HCT116 (cell line): Measurements from ENCODE around the gene SMCO1. TPM values are rescaled to one million over a fixed set of nuclear protein-coding genes. Genes with fewer than 3 reads are reported as not detected.

Experiments used
- ATAC-seq: fragments of 200-7000 bp; cut with Tn5 transposase; 2 replicates; pipeline ENCODE4 v1.9.1; 2020; ENCODE audit warnings: mild to moderate bottlenecking, moderate library complexity
- BruUV-seq: library from RNA; stranded (reverse); fragments of 400-500 nt; replicated peaks from 2 replicates; lab custom pipeline; 2021; lab: Mats Ljungman, UMichigan
- CTCF ChIA-PET: fragments of 300-600 bp; sonication (Branson Sonifier 250); formaldehyde crosslinking; loops from one replicate; lab custom pipeline; 2021; ENCODE audit warnings: antibody characterized with exemption; lab: Charles Lee
- POLR2A ChIA-PET: fragments of 300-600, 350-600 bp; sonication (Branson Sonifier 250); formaldehyde crosslinking; loops from one replicate; lab custom pipeline; 2021; ENCODE audit warnings: antibody characterized with exemption; lab: Charles Lee
- RAD21 ChIA-PET, 2 experiments: fragments of 300-600 bp; sonication (Branson Sonifier 250); formaldehyde crosslinking; loops; one replicate each; lab custom pipeline; 2023; ENCODE audit warnings: low total read pairs in 2 of 2; ENCODE audit not compliant: uncharacterized antibody in 2 of 2, unreplicated experiment in 2 of 2, low non-redundant PET in 1 of 2; lab: Charles Lee
- DNase-seq: peaks from one replicate; pipeline ENCODE4 v3.0.0-alpha.2; 2010; ENCODE audit warnings: low read depth, low spot score
- H2AFZ ChIP-seq: fragments of 200-600 bp; shearing (Covaris generic), sonication (generic); 2 replicates; pipeline ENCODE4 v1.6.1; 2017; ENCODE audit warnings: low read depth, mixed run types, mixed read lengths, antibody characterized with exemption, low read length; ENCODE audit not compliant: poor library complexity, severe bottlenecking
- H3K27ac ChIP-seq: 2 replicates; pipeline ENCODE4 v1.5.1; 2012; ENCODE audit warnings: low read depth, low read length
- H3K27me3 ChIP-seq: fragments of 200-600 bp; sonication (generic); 2 replicates; pipeline ENCODE4 v1.6.1; 2016; ENCODE audit warnings: mixed run types, low read length, mixed read lengths; ENCODE audit not compliant: insufficient read depth
- H3K36me3 ChIP-seq, 2 experiments: fragments of 200-500 bp in 1 of 2; fragments of 200-600 bp in 1 of 2; sonication (Bioruptor generic) in 1 of 2; sonication (generic) in 1 of 2; 2 replicates each; pipeline versions ENCODE4 v1.5.1 to v1.6.1; 2014 to 2016; ENCODE audit warnings: low read length in 2 of 2, inconsistent platforms in 1 of 2, mixed read lengths in 1 of 2, mixed run types in 1 of 2; ENCODE audit not compliant: insufficient read depth in 2 of 2, control insufficient read depth in 1 of 2
- H3K4me1 ChIP-seq, 2 experiments: fragments of 200-600 bp in 1 of 2; sonication (generic) in 1 of 2; 2 replicates each; pipeline versions ENCODE4 v1.5.1 to v1.6.1; 2012 to 2017; ENCODE audit warnings: low read length in 2 of 2, inconsistent platforms in 1 of 2, mild to moderate bottlenecking in 1 of 2, mixed read lengths in 1 of 2, mixed run types in 1 of 2, moderate library complexity in 1 of 2; ENCODE audit not compliant: insufficient read depth in 2 of 2, control insufficient read depth in 1 of 2
- H3K4me2 ChIP-seq: fragments of 200-600 bp; sonication (generic); 2 replicates; pipeline ENCODE4 v1.6.1; 2017; ENCODE audit warnings: mixed run types, low read length, mixed read lengths
- H3K4me3 ChIP-seq, 2 experiments: fragments of 200-600 bp in 1 of 2; sonication (generic) in 1 of 2; replicated peaks in 1 of 2; 2 replicates each; pipeline ENCODE4 v1.5.1; 2011 to 2016; ENCODE audit warnings: low read length in 2 of 2, control low read depth in 1 of 2, low read depth in 1 of 2, mild to moderate bottlenecking in 1 of 2, mixed read lengths in 1 of 2, mixed run types in 1 of 2
- H3K79me2 ChIP-seq: fragments of 200-600 bp; sonication (generic); 2 replicates; pipeline ENCODE4 v1.6.1; 2017; ENCODE audit warnings: mild to moderate bottlenecking, mixed run types, low read length, moderate library complexity, mixed read lengths; ENCODE audit not compliant: insufficient read depth
- H3K9ac ChIP-seq: fragments of 200-600 bp; sonication (generic); 2 replicates; pipeline ENCODE4 v1.6.1; 2016; ENCODE audit warnings: low read length, mixed read lengths
- H3K9me2 ChIP-seq: fragments of 200-600 bp; sonication (generic), shearing (Covaris generic); 2 replicates; pipeline ENCODE4 v1.6.1; 2017; ENCODE audit warnings: mixed run types, mild to moderate bottlenecking, moderate library complexity; ENCODE audit not compliant: insufficient read depth
- H3K9me3 ChIP-seq, 2 experiments: fragments of 200-500 bp in 1 of 2; fragments of 200-600 bp in 1 of 2; sonication (Bioruptor generic) in 1 of 2; sonication (generic) in 1 of 2; 2 replicates each; pipeline ENCODE4 v1.6.1; 2014 to 2017; ENCODE audit warnings: low read length in 2 of 2, mixed read lengths in 2 of 2, inconsistent platforms in 1 of 2, low read depth in 1 of 2, mild to moderate bottlenecking in 1 of 2, mixed run types in 1 of 2, moderate library complexity in 1 of 2; ENCODE audit not compliant: control insufficient read depth in 1 of 2, insufficient read depth in 1 of 2
- H4K20me1 ChIP-seq: fragments of 200-600 bp; sonication (generic), shearing (Covaris generic); 2 replicates; pipeline ENCODE4 v1.6.1; 2017; ENCODE audit warnings: mixed run types, mild to moderate bottlenecking, moderate library complexity; ENCODE audit not compliant: insufficient read depth
- CBX3 ChIP-seq: IDR thresholded peaks from 2 replicates; pipeline ENCODE4 v1.6.1; 2012; ENCODE audit warnings: low read depth
- EGR1 ChIP-seq: IDR thresholded peaks from 2 replicates; pipeline ENCODE4 v1.6.1; 2012; ENCODE audit warnings: low read depth
- ELF1 ChIP-seq: IDR thresholded peaks from 2 replicates; pipeline ENCODE4 v1.6.1; 2012; ENCODE audit warnings: low read depth, borderline replicate concordance
- FOSL1 ChIP-seq: IDR thresholded peaks from 2 replicates; pipeline ENCODE4 v1.6.1; 2012; ENCODE audit warnings: low read depth
- JUND ChIP-seq: IDR thresholded peaks from 2 replicates; pipeline ENCODE4 v1.6.1; 2012
- POLR2A ChIP-seq: IDR thresholded peaks from 2 replicates; pipeline ENCODE4 v1.7.0; 2011; ENCODE audit warnings: borderline replicate concordance; ENCODE audit not compliant: insufficient read depth, insufficient read length; ENCODE audit errors: extremely low read depth
- POLR2AphosphoS5 ChIP-seq: IDR thresholded peaks from 2 replicates; pipeline ENCODE4 v1.6.1; 2011; ENCODE audit warnings: mild to moderate bottlenecking, low read depth, low read length, moderate library complexity
- RAD21 ChIP-seq: IDR thresholded peaks from 2 replicates; pipeline ENCODE4 v1.6.1; 2012; ENCODE audit warnings: low read depth, mild to moderate bottlenecking
- SIN3A ChIP-seq: IDR thresholded peaks from 2 replicates; pipeline ENCODE4 v1.6.1; 2012; ENCODE audit warnings: low read depth
- SP1 ChIP-seq: IDR thresholded peaks from 2 replicates; pipeline ENCODE4 v1.6.1; 2012; ENCODE audit warnings: low read depth
- SRF ChIP-seq: IDR thresholded peaks from 2 replicates; pipeline ENCODE4 v1.6.1; 2012; ENCODE audit warnings: low read depth
- TCF7L2 ChIP-seq: IDR thresholded peaks from 2 replicates; pipeline ENCODE4 v1.7.0; 2011; ENCODE audit warnings: borderline replicate concordance, inconsistent platforms; ENCODE audit not compliant: insufficient read depth, insufficient read length; ENCODE audit errors: extremely low read depth
- YY1 ChIP-seq: IDR thresholded peaks from 2 replicates; pipeline ENCODE4 v1.6.1; 2011; ENCODE audit warnings: low read length, low read depth, moderate library complexity, mild to moderate bottlenecking; ENCODE audit not compliant: insufficient replicate concordance; ENCODE audit errors: extremely low read depth
- ZFX ChIP-seq: fragments of 450-650 bp; IDR thresholded peaks from 2 replicates; pipeline ENCODE4 v1.6.1; 2017
- ZNF274 ChIP-seq: fragments of 200-500 bp; sonication (Bioruptor generic); IDR thresholded peaks from 2 replicates; pipeline ENCODE4 v1.6.1; 2014; ENCODE audit warnings: mild to moderate bottlenecking, low read depth, low read length, inconsistent platforms
- intact Hi-C: fragments of 100-400 bp; cut with micrococcal nuclease; formaldehyde crosslinking; loops from 2 replicates; pipeline ENCODE4 v1.10.0; 2022
- total RNA-seq: library from RNA; stranded (reverse); gene quantifications from one replicate; pipeline ENCODE4 v1.2.1, GENCODE V29; 2021; ENCODE audit not compliant: unreplicated experiment
- TF ChIP-seq, protein P1 (sequence below), 3 experiments: fragments of 200-600 bp in 1 of 3; sonication (generic) in 1 of 3; IDR thresholded peaks in 2 of 3; conservative IDR thresholded peaks in 1 of 3; 2 replicates each; pipeline ENCODE4 v1.5.1; 2012 to 2017; ENCODE audit warnings: low read depth in 2 of 3, low read length in 2 of 3, antibody characterized with exemption in 1 of 3, borderline replicate concordance in 1 of 3, control low read depth in 1 of 3, mild to moderate bottlenecking in 1 of 3, mixed read lengths in 1 of 3, mixed run types in 1 of 3, moderate library complexity in 1 of 3; ENCODE audit not compliant: insufficient read depth in 1 of 3
- TF ChIP-seq, protein P2 (sequence below): IDR thresholded peaks from 2 replicates; pipeline ENCODE4 v1.6.1; 2012
- TF ChIP-seq, protein P3 (sequence below): IDR thresholded peaks from 2 replicates; pipeline ENCODE4 v1.6.1; 2011; ENCODE audit warnings: mild to moderate bottlenecking, low read length, moderate library complexity; ENCODE audit not compliant: insufficient replicate concordance; ENCODE audit errors: extremely low read depth
- TF ChIP-seq, protein P4 (sequence below): IDR thresholded peaks from 2 replicates; pipeline ENCODE4 v1.6.1; 2012; ENCODE audit warnings: low read depth

The SMCO1 gene
- total RNA-seq, 1 experiment from 2014 or later: not detected

DNA sequence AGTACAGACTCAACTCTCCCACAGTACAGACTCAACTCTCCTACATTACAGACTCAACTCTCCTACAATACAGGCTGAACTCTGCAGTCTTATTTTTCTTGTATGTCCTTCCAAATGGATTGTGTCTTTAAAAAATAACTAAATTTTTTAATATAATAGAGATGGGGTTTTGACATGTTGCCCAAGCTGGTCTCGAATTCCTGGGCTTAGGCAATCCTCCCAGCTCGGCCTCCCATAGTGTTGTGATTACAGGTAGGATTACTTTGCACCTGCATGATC, 51.7 kb downstream of the SMCO1 start:
- H3K36me3 ChIP-seq: no peaks in the 10 kb centered on the region; a peak in 1 of 4 replicates
- ATAC-seq (no peak), DNase-seq (no peak)
- no peak overlapping the region for H2AFZ ChIP-seq
- no peaks in the 10 kb centered on the region for H3K9me3 ChIP-seq
- H3K9ac ChIP-seq: no peak overlapping the region
- CTCF ChIA-PET: no interaction called here
- POLR2A ChIA-PET: no interaction called here
- no peak overlapping the region for H3K4me2 ChIP-seq
- no peaks in the 10 kb centered on the region for H3K4me1 ChIP-seq
- RAD21 ChIA-PET: no interaction called here
- no peak overlapping the region for H3K27ac ChIP-seq
- no peaks in the 10 kb centered on the region for H4K20me1 ChIP-seq
- TF ChIP-seq JUND (no peak), ELF1 (no peak), CBX3 (no peak), ZNF274 (no peak), EGR1 (no peak), POLR2A (no peak), TCF7L2 (no peak), SIN3A (no peak), ZFX (no peak), FOSL1 (no peak), POLR2AphosphoS5 (no peak), SP1 (no peak), RAD21 (no peak), SRF (no peak), YY1 (no peak)
- TF ChIP-seq, protein P1, sequence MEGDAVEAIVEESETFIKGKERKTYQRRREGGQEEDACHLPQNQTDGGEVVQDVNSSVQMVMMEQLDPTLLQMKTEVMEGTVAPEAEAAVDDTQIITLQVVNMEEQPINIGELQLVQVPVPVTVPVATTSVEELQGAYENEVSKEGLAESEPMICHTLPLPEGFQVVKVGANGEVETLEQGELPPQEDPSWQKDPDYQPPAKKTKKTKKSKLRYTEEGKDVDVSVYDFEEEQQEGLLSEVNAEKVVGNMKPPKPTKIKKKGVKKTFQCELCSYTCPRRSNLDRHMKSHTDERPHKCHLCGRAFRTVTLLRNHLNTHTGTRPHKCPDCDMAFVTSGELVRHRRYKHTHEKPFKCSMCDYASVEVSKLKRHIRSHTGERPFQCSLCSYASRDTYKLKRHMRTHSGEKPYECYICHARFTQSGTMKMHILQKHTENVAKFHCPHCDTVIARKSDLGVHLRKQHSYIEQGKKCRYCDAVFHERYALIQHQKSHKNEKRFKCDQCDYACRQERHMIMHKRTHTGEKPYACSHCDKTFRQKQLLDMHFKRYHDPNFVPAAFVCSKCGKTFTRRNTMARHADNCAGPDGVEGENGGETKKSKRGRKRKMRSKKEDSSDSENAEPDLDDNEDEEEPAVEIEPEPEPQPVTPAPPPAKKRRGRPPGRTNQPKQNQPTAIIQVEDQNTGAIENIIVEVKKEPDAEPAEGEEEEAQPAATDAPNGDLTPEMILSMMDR (IDR thresholded peaks at IDR 0.05 in 2 of 3, conservative IDR thresholded peaks at IDR 0.05 in 1 of 3; ENCODE audit: borderline replicate concordance in 1 of 3, insufficient read depth in 1 of 3, low read depth in 2 of 3, low read length in 2 of 3): no peak
- TF ChIP-seq, protein P2, sequence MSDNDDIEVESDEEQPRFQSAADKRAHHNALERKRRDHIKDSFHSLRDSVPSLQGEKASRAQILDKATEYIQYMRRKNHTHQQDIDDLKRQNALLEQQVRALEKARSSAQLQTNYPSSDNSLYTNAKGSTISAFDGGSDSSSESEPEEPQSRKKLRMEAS: no peak
- TF ChIP-seq, protein P3, sequence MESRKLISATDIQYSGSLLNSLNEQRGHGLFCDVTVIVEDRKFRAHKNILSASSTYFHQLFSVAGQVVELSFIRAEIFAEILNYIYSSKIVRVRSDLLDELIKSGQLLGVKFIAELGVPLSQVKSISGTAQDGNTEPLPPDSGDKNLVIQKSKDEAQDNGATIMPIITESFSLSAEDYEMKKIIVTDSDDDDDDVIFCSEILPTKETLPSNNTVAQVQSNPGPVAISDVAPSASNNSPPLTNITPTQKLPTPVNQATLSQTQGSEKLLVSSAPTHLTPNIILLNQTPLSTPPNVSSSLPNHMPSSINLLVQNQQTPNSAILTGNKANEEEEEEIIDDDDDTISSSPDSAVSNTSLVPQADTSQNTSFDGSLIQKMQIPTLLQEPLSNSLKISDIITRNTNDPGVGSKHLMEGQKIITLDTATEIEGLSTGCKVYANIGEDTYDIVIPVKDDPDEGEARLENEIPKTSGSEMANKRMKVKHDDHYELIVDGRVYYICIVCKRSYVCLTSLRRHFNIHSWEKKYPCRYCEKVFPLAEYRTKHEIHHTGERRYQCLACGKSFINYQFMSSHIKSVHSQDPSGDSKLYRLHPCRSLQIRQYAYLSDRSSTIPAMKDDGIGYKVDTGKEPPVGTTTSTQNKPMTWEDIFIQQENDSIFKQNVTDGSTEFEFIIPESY: no peak
- TF ChIP-seq, protein P4, sequence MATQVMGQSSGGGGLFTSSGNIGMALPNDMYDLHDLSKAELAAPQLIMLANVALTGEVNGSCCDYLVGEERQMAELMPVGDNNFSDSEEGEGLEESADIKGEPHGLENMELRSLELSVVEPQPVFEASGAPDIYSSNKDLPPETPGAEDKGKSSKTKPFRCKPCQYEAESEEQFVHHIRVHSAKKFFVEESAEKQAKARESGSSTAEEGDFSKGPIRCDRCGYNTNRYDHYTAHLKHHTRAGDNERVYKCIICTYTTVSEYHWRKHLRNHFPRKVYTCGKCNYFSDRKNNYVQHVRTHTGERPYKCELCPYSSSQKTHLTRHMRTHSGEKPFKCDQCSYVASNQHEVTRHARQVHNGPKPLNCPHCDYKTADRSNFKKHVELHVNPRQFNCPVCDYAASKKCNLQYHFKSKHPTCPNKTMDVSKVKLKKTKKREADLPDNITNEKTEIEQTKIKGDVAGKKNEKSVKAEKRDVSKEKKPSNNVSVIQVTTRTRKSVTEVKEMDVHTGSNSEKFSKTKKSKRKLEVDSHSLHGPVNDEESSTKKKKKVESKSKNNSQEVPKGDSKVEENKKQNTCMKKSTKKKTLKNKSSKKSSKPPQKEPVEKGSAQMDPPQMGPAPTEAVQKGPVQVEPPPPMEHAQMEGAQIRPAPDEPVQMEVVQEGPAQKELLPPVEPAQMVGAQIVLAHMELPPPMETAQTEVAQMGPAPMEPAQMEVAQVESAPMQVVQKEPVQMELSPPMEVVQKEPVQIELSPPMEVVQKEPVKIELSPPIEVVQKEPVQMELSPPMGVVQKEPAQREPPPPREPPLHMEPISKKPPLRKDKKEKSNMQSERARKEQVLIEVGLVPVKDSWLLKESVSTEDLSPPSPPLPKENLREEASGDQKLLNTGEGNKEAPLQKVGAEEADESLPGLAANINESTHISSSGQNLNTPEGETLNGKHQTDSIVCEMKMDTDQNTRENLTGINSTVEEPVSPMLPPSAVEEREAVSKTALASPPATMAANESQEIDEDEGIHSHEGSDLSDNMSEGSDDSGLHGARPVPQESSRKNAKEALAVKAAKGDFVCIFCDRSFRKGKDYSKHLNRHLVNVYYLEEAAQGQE: no peak
- TF ChIP-seq, all 23 proteins: peak for 0
- no peak overlapping the region for H3K4me3 ChIP-seq
- no peaks in the 10 kb centered on the region for H3K9me2 ChIP-seq
- H3K27me3 ChIP-seq: no peaks in the 10 kb centered on the region
- BruUV-seq: no TSS peak
- peaks cover 4% of the 10 kb centered on the region; the same call in 1 of the 2 replicates for H3K79me2 ChIP-seq
- intact Hi-C loops: no loop called here
